Adrenal gland (tissue), 5 donors: ENCODE measurements around the gene FAM177B.

Experiments used
- CTCF ChIP-seq, 6 experiments: fragments of 450-650 bp in 4 of 6; fragments of 200-600 bp in 2 of 6; sonication (generic) in 1 of 6; IDR thresholded peaks; 1 replicate in 5 of 6; 2 replicates in 1 of 6; pipeline versions ENCODE4 v1.5.1 to v1.8.0; 2016 to 2021; ENCODE audit warnings: antibody characterized with exemption in 6 of 6, mild to moderate bottlenecking in 2 of 6, moderate library complexity in 1 of 6
- POLR2A ChIP-seq, 2 donors: fragments of 450-650 bp; IDR thresholded peaks; one replicate each; pipeline ENCODE4 v1.6.1; 2017; ENCODE audit warnings: antibody characterized with exemption in 2 of 2, mild to moderate bottlenecking in 2 of 2, moderate library complexity in 1 of 2
- donor health status: DM: no; HTN: no; CAD: no.

GRCh38 chr1:222790520-222790919, 53.5 kb downstream of the FAM177B start:
- TF ChIP-seq CTCF (IDR thresholded peaks at IDR 0.05) (no peak), POLR2A (IDR thresholded peaks at IDR 0.05) (no peak)
